AG09319 (cell line): ENCODE measurements around the gene MUC5AC.
"Not testable (repeated sequence)": the region's sequence is repeated elsewhere in the genome, so short reads cannot be mapped to it uniquely, and the experiment has no call there.

Experiments used
- DNase-seq: peaks from one replicate; pipeline ENCODE4 v3.0.0-alpha.2; 2010; ENCODE audit warnings: low read depth; ENCODE audit errors: extremely low read depth
- CTCF ChIP-seq: IDR thresholded peaks from 2 replicates; pipeline ENCODE4 v1.5.1; 2011; ENCODE audit warnings: low read depth, mild to moderate bottlenecking, inconsistent platforms, low read length, moderate library complexity

The MUC5AC gene

GRCh38 chr11:1152316-1153104, 5.2 kb upstream of the MUC5AC start:
- no peak for DNase-seq
- TF ChIP-seq CTCF = no peak

- TF ChIP-seq CTCF = no peak
- no peak for DNase-seq
Observed at GRCh38 chr11:1153105-1153950, 4.4 kb upstream of the MUC5AC start.

- peak; percentile 86 for DNase-seq
Observed at GRCh38 chr11:1153951-1154493, 3.7 kb upstream of the MUC5AC start.

GRCh38 chr11:1154656-1155055, 3.1 kb upstream of the MUC5AC start:
- not testable (repeated sequence) for DNase-seq

More at GRCh38 chr11:1153951-1154493, 3.7 kb upstream of the MUC5AC start:
- no peak for TF ChIP-seq CTCF

GRCh38 chr11:1155274-1155693, 2.5 kb upstream of the MUC5AC start:
- DNase-seq = no peak
- no peak for TF ChIP-seq CTCF

- no peak for DNase-seq
- no peak for TF ChIP-seq CTCF
Observed at GRCh38 chr11:1156506-1157340, 1.0 kb upstream of the MUC5AC start.

GRCh38 chr11:1157341-1157644, 460 bp upstream of the MUC5AC start:
- TF ChIP-seq CTCF = no peak
- DNase-seq = no peak
